IMR-90 (cell line): Measurements from ENCODE around the gene PID1. TPM values are rescaled to one million over a fixed set of nuclear protein-coding genes. Genes with fewer than 3 reads are reported as not detected.

Experiments
- ATAC-seq: fragments of 200-7000 bp; cut with Tn5 transposase; 2 replicates; pipeline ENCODE4 v1.9.1; 2020; ENCODE audit warnings: low read depth, mild to moderate bottlenecking, moderate library complexity
- BruUV-seq: library from RNA; stranded (reverse); fragments of 400-500 nt; replicated peaks from 2 replicates; lab custom pipeline; 2021; lab: Mats Ljungman, UMichigan
- CTCF ChIA-PET: fragments of 300-600 bp; formaldehyde crosslinking; extraction: SDS; loops from one replicate; lab custom pipeline; 2021; ENCODE audit warnings: antibody characterized with exemption; lab: Yijun Ruan, JAX
- POLR2A ChIA-PET: fragments of 300-600 bp; sonication (Branson Sonifier 250); formaldehyde crosslinking; loops from one replicate; lab custom pipeline; 2022; ENCODE audit warnings: antibody characterized with exemption; ENCODE audit not compliant: unreplicated experiment; lab: Charles Lee
- DNase-seq: peaks from one replicate; pipeline ENCODE4 v3.0.0; 2013
- H2AFZ ChIP-seq: replicated peaks from 2 replicates; pipeline ENCODE3; 2013; ENCODE audit warnings: low read length, mild to moderate bottlenecking; ENCODE audit not compliant: poor library complexity
- H2AK5ac ChIP-seq: 2 replicates; pipeline ENCODE4 v1.6.1; 2013; ENCODE audit warnings: low read depth, low read length, inconsistent platforms
- H2AK9ac ChIP-seq: replicated peaks from 2 replicates; pipeline ENCODE3; 2013; ENCODE audit warnings: mild to moderate bottlenecking, low read depth, low read length, moderate library complexity; ENCODE audit not compliant: poor library complexity
- H2BK120ac ChIP-seq: 2 replicates; pipeline ENCODE4 v1.6.1; 2013; ENCODE audit warnings: low read depth, low read length, inconsistent platforms
- H2BK15ac ChIP-seq: 3 replicates; pipeline ENCODE4 v1.6.1; 2013; ENCODE audit warnings: low read depth, low read length, inconsistent platforms
- H2BK20ac ChIP-seq: 2 replicates; pipeline ENCODE4 v1.6.1; 2013; ENCODE audit warnings: low read depth, mild to moderate bottlenecking, inconsistent platforms, low read length, moderate library complexity
- H2BK5ac ChIP-seq: 2 replicates; pipeline ENCODE4 v1.6.1; 2013; ENCODE audit warnings: mild to moderate bottlenecking, low read depth, low read length, inconsistent platforms; ENCODE audit not compliant: poor library complexity, severe bottlenecking
- H3K14ac ChIP-seq: replicated peaks from 2 replicates; pipeline ENCODE4 v1.6.1; 2013; ENCODE audit warnings: low read depth, low read length, inconsistent platforms
- H3K18ac ChIP-seq: 2 replicates; pipeline ENCODE4 v1.6.1; 2013; ENCODE audit warnings: low read depth, low read length, control low read depth
- H3K23ac ChIP-seq: 2 replicates; pipeline ENCODE4 v1.6.1; 2013; ENCODE audit warnings: low read depth, low read length, inconsistent platforms
- H3K27ac ChIP-seq: 2 replicates; pipeline ENCODE4 v1.5.1; 2013; ENCODE audit warnings: mild to moderate bottlenecking, control low read depth, low read length; ENCODE audit not compliant: insufficient read depth
- H3K27me3 ChIP-seq: 2 replicates; pipeline ENCODE4 v1.6.1; 2013; ENCODE audit warnings: low read length; ENCODE audit not compliant: control insufficient read depth, insufficient read depth
- H3K36me3 ChIP-seq: 2 replicates; pipeline ENCODE4 v1.6.1; 2013; ENCODE audit warnings: low read length, mixed read lengths; ENCODE audit not compliant: control insufficient read depth, insufficient read depth
- H3K4ac ChIP-seq: 2 replicates; pipeline ENCODE4 v1.6.1; 2013; ENCODE audit warnings: low read depth, low read length, inconsistent platforms
- H3K4me1 ChIP-seq: 2 replicates; pipeline ENCODE4 v1.6.1; 2013; ENCODE audit warnings: low read length, mixed read lengths; ENCODE audit not compliant: control insufficient read depth, insufficient read depth
- H3K4me2 ChIP-seq: 2 replicates; pipeline ENCODE4 v1.6.1; 2013; ENCODE audit warnings: low read depth, mild to moderate bottlenecking, control low read depth, low read length, moderate library complexity
- H3K4me3 ChIP-seq: 2 replicates; pipeline ENCODE4 v1.5.1; 2013; ENCODE audit warnings: low read depth, mild to moderate bottlenecking, control low read depth, low read length, moderate library complexity; ENCODE audit not compliant: insufficient read depth
- H3K56ac ChIP-seq: 2 replicates; pipeline ENCODE4 v1.6.1; 2013; ENCODE audit warnings: low read length, inconsistent platforms; ENCODE audit not compliant: insufficient read depth; ENCODE audit errors: extremely low read depth
- H3K79me1 ChIP-seq, 2 experiments: 2 replicates each; pipeline ENCODE4 v1.6.1; 2013; ENCODE audit warnings: low read length in 2 of 2, inconsistent platforms in 1 of 2, low read depth in 1 of 2
- H3K9ac ChIP-seq: 2 replicates; pipeline ENCODE4 v1.6.1; 2013; ENCODE audit warnings: low read depth, low read length, control low read depth
- H3K9me1 ChIP-seq: 2 replicates; pipeline ENCODE4 v1.6.1; 2013; ENCODE audit warnings: low read length, inconsistent platforms; ENCODE audit not compliant: insufficient read depth
- H3K9me3 ChIP-seq: 2 replicates; pipeline ENCODE4 v1.6.1; 2013; ENCODE audit warnings: low read length; ENCODE audit not compliant: control insufficient read depth, insufficient read depth
- H4K20me1 ChIP-seq: 2 replicates; pipeline ENCODE4 v1.6.1; 2013; ENCODE audit warnings: low read length, inconsistent platforms; ENCODE audit not compliant: insufficient read depth
- H4K5ac ChIP-seq: 2 replicates; pipeline ENCODE4 v1.6.1; 2013; ENCODE audit warnings: mild to moderate bottlenecking, low read depth, low read length, control low read depth
- H4K8ac ChIP-seq, 2 experiments: 2 replicates each; pipeline ENCODE4 v1.6.1; 2013; ENCODE audit warnings: low read depth in 2 of 2, low read length in 2 of 2, control low read depth in 1 of 2, inconsistent platforms in 1 of 2
- H4K91ac ChIP-seq: 2 replicates; pipeline ENCODE4 v1.6.1; 2013; ENCODE audit warnings: low read depth, low read length, inconsistent platforms; ENCODE audit not compliant: insufficient read depth
- CEBPB ChIP-seq: IDR thresholded peaks from 2 replicates; pipeline ENCODE4 v1.6.1; 2012; ENCODE audit warnings: low read depth, low read length, improper control_type of control experiment
- RAD21 ChIP-seq: IDR thresholded peaks from 2 replicates; pipeline ENCODE4 v1.6.1; 2012; ENCODE audit warnings: low read length, improper control_type of control experiment
- WGBS, 2 experiments: methylation state at CpG; one replicate each; pipeline versions ENCODE4 v1.1.5 to v1.1.7; 2013; ENCODE audit warnings: missing lambda C conversion rate in 2 of 2; ENCODE audit not compliant: insufficient read length in 1 of 2; ENCODE audit errors: extremely low coverage in 2 of 2; 5-methylcytosine and 5-hydroxymethylcytosine counted together
- dilution Hi-C: fragments of 300-500 bp; cut with HindIII; formaldehyde crosslinking; loops from one replicate; pipeline ENCODE4 v1.14.3; 2018; ENCODE audit warnings: low sequenced_read_pairs; ENCODE audit not compliant: unreplicated experiment
- in situ Hi-C: fragments of 300-500 bp; cut with MboI; formaldehyde crosslinking; loops from 3 replicates; pipeline ENCODE4 v1.14.3; 2019; ENCODE audit warnings: low sequenced_read_pairs, inconsistent platforms, mixed read lengths
- intact Hi-C: fragments of 100-400 bp; cut with micrococcal nuclease; formaldehyde crosslinking; loops from 2 replicates; pipeline ENCODE4 v1.10.0; 2022
- polyA plus RNA-seq, 3 experiments: library from polyadenylated mRNA; depleted of rRNA; stranded (reverse); fragments of >200 nt; gene quantifications; 2 replicates each; pipeline ENCODE4 v1.2.3, GENCODE V29; 2012; ENCODE audit warnings: low replicate concordance in 1 of 3
- total RNA-seq: library from RNA; depleted of rRNA; stranded (reverse); fragments of >200 nt; gene quantifications from 2 replicates; pipeline ENCODE4 v1.2.3, GENCODE V29; 2012

Gene PID1
- total and polyA plus RNA-seq, 2 of the 4 experiments (the other 2 are of a cell fraction), result 0.90 to 1.9 TPM

- Histone ChIP-seq H3K18ac (no peak overlapping the region), H3K9me1 (no peaks in the 10 kb centered on the region), H3K4me1 (no peaks in the 10 kb centered on the region), H2BK5ac (no peak overlapping the region), H3K56ac (no peak overlapping the region), H3K9ac (no peak overlapping the region), H3K4me3 (no peak overlapping the region), H3K27me3 (no peaks in the 10 kb centered on the region), H4K5ac (no peak overlapping the region), H2BK15ac (no peak overlapping the region), H3K4me2 (no peak overlapping the region), H4K8ac (no peak overlapping the region), H2BK120ac (no peak overlapping the region), H4K20me1 (no peaks in the 10 kb centered on the region), H3K9me3 (0 out of 2 replicates have a peak, but pooled peaks cover 2% of the 10 kb centered on the region), H3K36me3 (no peaks in the 10 kb centered on the region), H2AK9ac (no peak overlapping the region), H3K4ac (no peak overlapping the region), H2BK20ac (no peak overlapping the region), H3K27ac (no peak overlapping the region), H3K79me1 (no peaks in the 10 kb centered on the region), H2AK5ac (no peak overlapping the region), H3K23ac (no peak overlapping the region), H2AFZ (no peak overlapping the region), H4K91ac (no peak overlapping the region), H3K14ac (no peak overlapping the region)
- no peak for TF ChIP-seq CEBPB
- no peak for TF ChIP-seq RAD21
- no peak for DNase-seq
- ATAC-seq, result no peak
- BruUV-seq, result no TSS peak
- dilution Hi-C loops (no loop called here), in situ Hi-C loops (no loop called here), intact Hi-C loops (no loop called here)
- WGBS, 2 experiments, result no CpG with 5 or more reads among the region's 4 CpGs
- ChIA-PET CTCF (no interaction called here), POLR2A (no interaction called here)
Measured at GRCh38 chr2:229210641-229211040, 60.4 kb downstream of the PID1 start.
